Panc1 (cell line): ENCODE measurements around the gene LZTS3.
"Not testable (repeated sequence)": the region's sequence is repeated elsewhere in the genome, so short reads cannot be mapped to it uniquely, and the experiment has no call there.

Experiments used
- CTCF ChIP-seq: fragments of 450-650 bp; IDR thresholded peaks from 2 replicates; pipeline ENCODE4 v1.5.1; 2017; ENCODE audit warnings: mild to moderate bottlenecking
- POLR2AphosphoS5 ChIP-seq: IDR thresholded peaks from 2 replicates; pipeline ENCODE4 v1.6.1; 2012; ENCODE audit warnings: mild to moderate bottlenecking, low read depth, low read length, moderate library complexity
- SIN3A ChIP-seq: IDR thresholded peaks from 2 replicates; pipeline ENCODE4 v1.6.1; 2012; ENCODE audit warnings: low read depth, mild to moderate bottlenecking, low read length, moderate library complexity, borderline replicate concordance; ENCODE audit not compliant: insufficient read depth

- TF ChIP-seq CTCF, SIN3A, POLR2AphosphoS5: not testable (repeated sequence)
Observed at GRCh38 chr20:3215359-3215917, 42.1 kb upstream of the LZTS3 start.
